HG03196 (cell line): ENCODE measurements around the gene ZNF783.
A peak's percentile ranks its signal among the peaks of the same experiment; 100 is the strongest.
"Not testable (repeated sequence)": the region's sequence is repeated elsewhere in the genome, so short reads cannot be mapped to it uniquely, and the experiment has no call there.

ENCODE experiments used
- ATAC-seq: cut with Tn5 transposase; IDR thresholded peaks from one replicate; pipeline ENCODE4 v1.9.1; 2021; ENCODE audit not compliant: unreplicated experiment

The ZNF783 gene

GRCh38 chr7:149239345-149240143 is 22.5 kb upstream of the ZNF783 start, which contains the start of gene ZNF212:
Gene ZNF212, plus strand, starts transcription at chr7:149239651. Its CDS starts 128 bp downstream, at chr7:149239779.
- ATAC-seq = peak; percentile 99

GRCh38 chr7:149240637-149241036 is 21.4 kb upstream of the ZNF783 start:
- ATAC-seq = no peak

GRCh38 chr7:149241696-149242095 is 20.3 kb upstream of the ZNF783 start:
- no peak for ATAC-seq

GRCh38 chr7:149245244-149245643 is 16.8 kb upstream of the ZNF783 start:
- peak; percentile 75 for ATAC-seq

DNA sequence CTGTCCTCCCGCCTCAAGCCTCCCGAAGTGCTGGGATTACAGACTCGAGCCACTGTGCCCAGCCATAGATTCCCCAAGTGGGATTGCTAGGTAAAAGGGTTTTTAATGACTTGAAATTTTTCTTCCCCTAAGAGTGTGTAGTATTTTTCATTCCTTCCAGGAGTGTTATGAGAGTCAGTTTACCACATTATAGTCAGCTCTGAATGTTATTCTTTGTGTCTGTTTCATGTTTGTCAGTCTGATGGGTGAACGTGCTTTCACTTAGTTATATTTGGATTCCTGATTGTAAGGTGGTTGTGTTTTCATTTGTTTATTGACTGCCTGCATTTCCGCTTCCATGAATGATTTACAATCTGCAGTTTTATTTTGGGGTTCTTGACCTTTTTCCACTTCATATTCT is 16.3 kb upstream of the ZNF783 start:
- no peak for ATAC-seq

GRCh38 chr7:149248777-149249176 is 13.2 kb upstream of the ZNF783 start:
- no peak for ATAC-seq

DNA sequence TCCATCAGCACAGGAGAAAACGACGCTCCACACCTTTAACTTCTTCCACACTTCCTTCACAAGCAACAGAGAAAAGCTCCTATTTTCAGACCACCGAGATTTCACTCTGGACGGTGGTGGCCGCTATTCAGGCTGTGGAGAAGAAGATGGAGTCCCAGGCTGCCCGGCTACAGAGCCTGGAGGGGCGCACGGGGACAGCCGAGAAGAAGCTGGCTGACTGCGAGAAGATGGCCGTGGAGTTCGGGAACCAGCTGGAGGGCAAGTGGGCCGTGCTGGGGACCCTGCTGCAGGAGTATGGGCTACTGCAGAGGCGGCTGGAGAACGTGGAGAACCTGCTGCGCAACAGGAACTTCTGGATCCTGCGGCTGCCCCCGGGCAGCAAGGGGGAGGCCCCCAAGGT is 11.8 kb upstream of the ZNF783 start:
- ATAC-seq = not testable (repeated sequence)

- ATAC-seq = not testable (repeated sequence)
Observed at GRCh38 chr7:149251518-149251917, 10.5 kb upstream of the ZNF783 start.

- ATAC-seq = no peak
Observed at GRCh38 chr7:149252378-149252777, 9.6 kb upstream of the ZNF783 start.

DNA sequence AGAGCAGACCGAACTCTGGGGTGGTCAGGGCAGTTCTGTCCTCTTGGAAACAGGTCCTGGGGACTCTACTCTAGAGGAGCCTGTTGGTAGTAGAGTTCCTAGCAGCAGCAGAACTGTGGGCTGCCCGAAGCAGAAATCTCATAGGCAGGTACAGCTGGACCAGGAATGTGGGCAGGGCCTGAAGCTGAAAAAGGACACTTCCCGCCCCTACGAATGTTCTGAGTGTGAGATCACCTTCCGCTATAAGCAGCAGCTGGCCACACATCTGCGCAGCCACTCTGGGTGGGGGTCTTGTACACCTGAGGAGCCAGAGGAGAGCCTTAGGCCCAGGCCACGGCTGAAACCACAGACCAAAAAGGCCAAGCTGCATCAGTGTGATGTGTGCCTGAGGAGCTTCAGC is 8.3 kb upstream of the ZNF783 start:
- no peak for ATAC-seq

DNA sequence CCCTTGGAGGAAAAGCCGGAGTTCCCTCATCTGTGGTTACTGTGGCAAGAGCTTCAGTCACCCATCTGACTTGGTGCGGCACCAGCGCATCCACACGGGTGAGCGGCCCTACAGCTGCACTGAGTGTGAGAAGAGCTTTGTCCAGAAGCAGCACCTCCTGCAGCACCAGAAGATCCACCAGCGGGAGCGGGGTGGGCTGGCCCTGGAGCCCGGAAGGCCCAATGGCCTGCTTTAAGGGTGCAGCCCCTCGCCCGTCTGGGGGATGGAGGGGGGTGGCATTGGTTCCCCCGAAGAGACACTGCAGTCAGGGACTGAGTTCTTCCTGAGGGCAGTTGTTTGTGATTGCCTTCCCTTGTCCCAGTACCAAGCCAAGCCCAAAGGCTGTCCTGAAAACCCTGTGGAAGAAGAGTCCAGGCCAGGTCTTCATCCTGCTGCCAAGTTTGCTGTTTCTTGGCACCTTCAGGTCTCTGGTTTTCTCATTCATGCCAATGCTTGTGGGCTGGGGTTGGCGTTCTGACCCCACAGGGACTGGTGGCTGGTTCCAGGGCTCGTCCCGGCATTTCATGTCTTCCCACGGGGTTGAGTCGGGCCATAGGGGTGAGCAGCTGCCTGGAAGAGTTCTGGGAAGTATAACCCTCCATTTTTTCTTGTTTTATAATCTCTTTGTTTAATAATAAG is 7.7 kb upstream of the ZNF783 start:
- no peak for ATAC-seq

DNA sequence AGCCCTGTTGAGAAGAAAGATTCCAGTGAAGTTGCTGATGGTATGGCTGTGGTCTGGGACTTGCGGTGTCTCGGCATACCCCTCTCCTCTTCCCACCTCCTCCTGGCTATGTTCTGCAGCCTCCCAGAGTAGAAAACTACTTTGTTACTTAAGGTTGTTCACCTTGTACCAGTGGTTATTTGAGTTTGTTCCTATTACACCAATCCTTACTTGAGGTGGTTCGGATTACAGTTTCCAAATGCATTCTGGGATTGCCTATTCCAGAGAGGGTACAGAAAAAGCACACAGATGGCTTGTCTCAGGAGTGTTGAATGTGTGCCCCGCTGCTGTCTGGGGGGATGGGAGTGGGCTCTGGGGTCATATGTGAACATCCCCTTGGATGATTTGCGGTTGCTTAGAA is 6.8 kb upstream of the ZNF783 start:
- no peak for ATAC-seq

DNA sequence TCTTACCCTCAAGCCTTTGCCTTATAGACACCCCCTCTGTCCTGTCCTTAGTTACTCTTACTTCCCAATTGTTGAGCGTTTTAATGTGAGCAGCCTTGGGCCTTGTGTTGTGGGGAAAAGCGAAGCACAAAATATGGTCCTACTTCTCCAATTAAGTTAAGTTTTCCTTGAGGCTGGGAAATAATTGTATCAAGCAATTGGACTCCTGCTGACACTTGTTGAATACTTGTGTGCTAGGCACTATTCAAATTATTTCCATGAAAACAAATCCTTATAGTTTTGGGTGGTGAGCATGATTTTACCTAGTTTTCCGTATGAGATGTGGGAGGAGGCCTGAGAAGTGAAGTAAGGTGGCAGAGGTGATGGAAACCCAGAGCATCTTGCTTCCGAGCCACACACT is 5.4 kb upstream of the ZNF783 start:
- ATAC-seq = no peak

DNA sequence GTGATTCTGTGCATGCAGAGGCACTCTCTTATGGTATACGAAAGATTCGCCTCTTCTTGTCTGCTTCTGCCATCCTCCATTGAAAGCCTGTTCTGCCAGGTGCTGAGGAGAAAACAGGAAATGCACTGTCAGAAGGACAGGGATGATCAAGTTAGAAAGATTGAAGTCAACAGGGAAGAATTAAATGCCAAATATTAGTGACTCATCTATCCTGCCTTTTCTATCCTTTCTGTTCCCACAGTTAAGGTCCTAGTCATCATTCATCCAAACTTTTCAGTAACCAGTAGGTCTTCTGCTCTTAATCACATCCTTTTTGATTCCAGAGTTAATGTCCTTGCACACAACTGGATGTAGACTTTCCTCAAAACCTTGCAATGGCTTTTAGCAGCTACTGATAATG is 4.8 kb upstream of the ZNF783 start:
- ATAC-seq = no peak

GRCh38 chr7:149261316-149261828 is 624 bp upstream of the ZNF783 start:
- ATAC-seq = no peak

DNA sequence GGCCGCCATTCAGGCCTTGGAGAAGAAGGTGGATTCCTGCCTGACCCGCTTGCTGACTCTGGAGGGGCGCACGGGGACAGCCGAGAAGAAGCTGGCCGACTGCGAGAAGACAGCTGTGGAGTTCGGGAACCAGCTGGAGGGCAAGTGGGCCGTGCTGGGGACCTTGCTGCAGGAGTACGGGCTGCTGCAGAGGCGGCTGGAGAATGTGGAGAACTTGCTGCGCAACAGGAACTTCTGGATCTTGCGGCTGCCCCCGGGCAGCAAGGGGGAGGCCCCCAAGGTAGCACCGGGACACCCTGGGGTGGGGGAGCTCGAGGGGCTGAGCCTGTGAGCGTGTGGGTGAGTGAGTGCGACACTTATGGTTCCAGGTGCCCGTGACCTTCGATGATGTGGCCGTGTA is 4.5 kb downstream of the ZNF783 start:
- no peak for ATAC-seq

GRCh38 chr7:149267733-149268132 is 5.7 kb downstream of the ZNF783 start:
- no peak for ATAC-seq

GRCh38 chr7:149274424-149274823 is 12.4 kb downstream of the ZNF783 start:
- not testable (repeated sequence) for ATAC-seq

- ATAC-seq = no peak
Observed at GRCh38 chr7:149277871-149278270, 15.9 kb downstream of the ZNF783 start.

DNA sequence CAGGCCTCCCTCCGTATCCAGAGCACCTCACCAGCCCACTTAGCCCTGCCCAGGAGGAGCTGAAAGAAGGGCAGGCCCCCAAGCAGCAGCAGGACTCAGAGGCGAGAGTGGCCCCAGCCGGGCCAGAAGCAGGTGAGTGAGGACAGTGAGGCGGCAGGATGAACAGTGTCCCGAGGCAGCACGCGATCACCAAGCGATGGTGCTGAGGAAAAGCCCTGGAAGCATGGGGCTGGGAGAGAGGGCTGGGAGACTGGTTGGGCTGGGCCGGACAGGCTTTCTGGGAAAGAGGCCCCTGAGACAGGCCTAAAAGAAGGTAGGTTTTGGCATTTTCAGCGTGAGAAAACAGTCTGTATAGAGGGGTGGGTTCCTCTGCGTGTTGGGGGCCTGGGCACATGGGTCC is 16.4 kb downstream of the ZNF783 start:
- no peak for ATAC-seq

DNA sequence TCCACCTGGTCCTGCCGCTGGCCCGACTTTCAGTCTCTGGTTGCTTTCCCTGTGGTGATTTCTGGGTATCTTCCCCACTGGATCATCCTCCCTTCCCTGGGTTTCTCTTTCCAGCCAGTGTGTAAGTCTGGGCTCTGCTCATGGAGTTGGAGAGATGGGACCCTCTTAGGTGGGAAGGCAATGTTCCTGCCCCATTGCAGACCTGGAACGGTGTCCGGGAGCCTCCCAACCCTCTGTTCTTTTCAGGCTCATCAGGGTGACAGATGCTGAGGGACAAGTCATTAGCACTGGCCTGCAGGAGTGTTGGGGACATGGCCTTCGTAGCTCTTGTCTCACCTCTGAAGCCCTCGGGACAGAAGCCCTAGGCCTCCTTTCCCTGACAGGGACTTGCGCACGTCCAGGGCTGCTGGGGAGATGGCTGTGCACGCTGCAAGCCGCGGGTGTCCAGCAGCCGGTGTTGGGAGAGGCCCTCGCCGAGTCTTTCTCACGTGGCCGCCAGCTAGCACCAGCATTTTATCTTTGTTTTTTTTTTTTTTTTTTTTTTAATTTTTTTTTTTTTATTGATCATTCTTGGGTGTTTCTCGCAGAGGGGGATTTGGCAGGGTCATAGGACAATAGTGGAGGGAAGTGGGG is 17.2 kb downstream of the ZNF783 start:
- ATAC-seq = no peak

GRCh38 chr7:149280151-149280550 is 18.2 kb downstream of the ZNF783 start:
- ATAC-seq = no peak
